ENCODE data around the gene THBS3. TPM values are rescaled to one million over a fixed set of nuclear protein-coding genes. Genes with fewer than 3 reads are reported as not detected.

The THBS3 gene
- total and polyA plus RNA-seq, 9 of the 15 experiments (the other 6 are each of a cell fraction or from before 2014, with no cell fraction given), result 0.59 to 8.3 (median 3.2) TPM

DNA sequence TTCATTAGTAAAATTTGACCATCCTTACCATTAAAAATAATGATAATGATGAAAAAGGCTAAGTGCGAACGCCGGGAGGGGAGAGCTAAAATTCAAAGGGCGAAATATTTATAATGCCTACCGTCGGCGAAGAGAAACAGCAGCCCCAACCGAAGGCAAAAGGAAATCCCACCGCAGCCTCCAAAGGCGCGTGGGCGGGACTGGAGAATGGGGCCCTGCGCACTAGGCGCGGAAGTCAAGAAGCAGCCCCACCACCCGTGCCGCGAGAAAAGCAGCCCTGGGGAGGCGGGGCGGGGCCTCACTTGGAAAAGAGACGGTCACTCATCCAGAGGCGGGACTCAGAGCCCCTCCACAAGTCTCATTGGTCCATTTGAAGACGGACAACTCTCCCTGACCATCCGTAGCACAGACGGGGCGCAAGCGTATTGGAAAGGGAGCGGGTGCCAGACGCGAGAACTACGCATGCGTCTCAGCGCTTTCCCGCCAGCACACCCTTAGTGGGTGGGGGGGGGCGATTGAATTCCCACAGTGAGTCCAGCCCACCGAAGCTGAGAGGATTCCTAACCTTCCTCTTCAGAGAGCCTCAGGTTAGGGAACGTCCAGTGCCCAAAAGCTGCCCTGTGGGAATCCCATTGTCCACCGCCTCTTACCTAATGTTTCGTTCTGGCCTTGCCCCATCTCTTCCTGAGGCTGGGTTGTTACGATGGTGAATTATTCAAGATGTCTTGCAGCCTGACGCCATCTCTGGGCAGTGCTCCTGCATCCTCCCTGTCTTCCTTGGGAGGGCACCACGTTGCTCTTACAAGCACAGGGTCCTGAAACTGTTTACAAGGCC lies 19.8 kb upstream of the THBS3 start (continued):
- TF ChIP-seq, protein P1, sequence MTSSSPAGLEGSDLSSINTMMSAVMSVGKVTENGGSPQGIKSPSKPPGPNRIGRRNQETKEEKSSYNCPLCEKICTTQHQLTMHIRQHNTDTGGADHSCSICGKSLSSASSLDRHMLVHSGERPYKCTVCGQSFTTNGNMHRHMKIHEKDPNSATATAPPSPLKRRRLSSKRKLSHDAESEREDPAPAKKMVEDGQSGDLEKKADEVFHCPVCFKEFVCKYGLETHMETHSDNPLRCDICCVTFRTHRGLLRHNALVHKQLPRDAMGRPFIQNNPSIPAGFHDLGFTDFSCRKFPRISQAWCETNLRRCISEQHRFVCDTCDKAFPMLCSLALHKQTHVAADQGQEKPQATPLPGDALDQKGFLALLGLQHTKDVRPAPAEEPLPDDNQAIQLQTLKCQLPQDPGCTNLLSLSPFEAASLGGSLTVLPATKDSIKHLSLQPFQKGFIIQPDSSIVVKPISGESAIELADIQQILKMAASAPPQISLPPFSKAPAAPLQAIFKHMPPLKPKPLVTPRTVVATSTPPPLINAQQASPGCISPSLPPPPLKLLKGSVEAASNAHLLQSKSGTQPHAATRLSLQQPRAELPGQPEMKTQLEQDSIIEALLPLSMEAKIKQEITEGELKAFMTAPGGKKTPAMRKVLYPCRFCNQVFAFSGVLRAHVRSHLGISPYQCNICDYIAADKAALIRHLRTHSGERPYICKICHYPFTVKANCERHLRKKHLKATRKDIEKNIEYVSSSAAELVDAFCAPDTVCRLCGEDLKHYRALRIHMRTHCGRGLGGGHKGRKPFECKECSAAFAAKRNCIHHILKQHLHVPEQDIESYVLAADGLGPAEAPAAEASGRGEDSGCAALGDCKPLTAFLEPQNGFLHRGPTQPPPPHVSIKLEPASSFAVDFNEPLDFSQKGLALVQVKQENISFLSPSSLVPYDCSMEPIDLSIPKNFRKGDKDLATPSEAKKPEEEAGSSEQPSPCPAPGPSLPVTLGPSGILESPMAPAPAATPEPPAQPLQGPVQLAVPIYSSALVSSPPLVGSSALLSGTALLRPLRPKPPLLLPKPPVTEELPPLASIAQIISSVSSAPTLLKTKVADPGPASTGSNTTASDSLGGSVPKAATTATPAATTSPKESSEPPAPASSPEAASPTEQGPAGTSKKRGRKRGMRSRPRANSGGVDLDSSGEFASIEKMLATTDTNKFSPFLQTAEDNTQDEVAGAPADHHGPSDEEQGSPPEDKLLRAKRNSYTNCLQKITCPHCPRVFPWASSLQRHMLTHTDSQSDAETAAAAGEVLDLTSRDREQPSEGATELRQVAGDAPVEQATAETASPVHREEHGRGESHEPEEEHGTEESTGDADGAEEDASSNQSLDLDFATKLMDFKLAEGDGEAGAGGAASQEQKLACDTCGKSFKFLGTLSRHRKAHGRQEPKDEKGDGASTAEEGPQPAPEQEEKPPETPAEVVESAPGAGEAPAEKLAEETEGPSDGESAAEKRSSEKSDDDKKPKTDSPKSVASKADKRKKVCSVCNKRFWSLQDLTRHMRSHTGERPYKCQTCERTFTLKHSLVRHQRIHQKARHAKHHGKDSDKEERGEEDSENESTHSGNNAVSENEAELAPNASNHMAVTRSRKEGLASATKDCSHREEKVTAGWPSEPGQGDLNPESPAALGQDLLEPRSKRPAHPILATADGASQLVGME (CRISPR knock-in tag; IDR thresholded peaks at IDR 0.05), result 0 out of 2 replicates have a peak, but pooled peaks have one; percentile 15
- peak; percentile 93 for TF ChIP-seq MBD2 (IDR thresholded peaks at IDR 0.05; ENCODE audit: borderline replicate concordance, low read depth)
- peak; percentile 83 for TF ChIP-seq CHD2 (IDR thresholded peaks at IDR 0.05; ENCODE audit: low read depth, low read length)
- TF ChIP-seq E2F3 (CRISPR knock-in tag; IDR thresholded peaks at IDR 0.05), result peak; percentile 97
- no peak for TF ChIP-seq TCFL5 (CRISPR knock-in tag; conservative IDR thresholded peaks at IDR 0.05)
- 0 out of 2 replicates have a peak, but pooled peaks have one; percentile 4 for TF ChIP-seq TEAD4 (IDR thresholded peaks at IDR 0.05; ENCODE audit: low read length)
- TF ChIP-seq TEAD4 (CRISPR knock-in tag; IDR thresholded peaks at IDR 0.05; ENCODE audit: borderline replicate concordance), result no peak
- peak; percentile 86 for TF ChIP-seq NFYB (IDR thresholded peaks at IDR 0.05; ENCODE audit: extremely low read depth, insufficient read length)
- TF ChIP-seq, protein P2, sequence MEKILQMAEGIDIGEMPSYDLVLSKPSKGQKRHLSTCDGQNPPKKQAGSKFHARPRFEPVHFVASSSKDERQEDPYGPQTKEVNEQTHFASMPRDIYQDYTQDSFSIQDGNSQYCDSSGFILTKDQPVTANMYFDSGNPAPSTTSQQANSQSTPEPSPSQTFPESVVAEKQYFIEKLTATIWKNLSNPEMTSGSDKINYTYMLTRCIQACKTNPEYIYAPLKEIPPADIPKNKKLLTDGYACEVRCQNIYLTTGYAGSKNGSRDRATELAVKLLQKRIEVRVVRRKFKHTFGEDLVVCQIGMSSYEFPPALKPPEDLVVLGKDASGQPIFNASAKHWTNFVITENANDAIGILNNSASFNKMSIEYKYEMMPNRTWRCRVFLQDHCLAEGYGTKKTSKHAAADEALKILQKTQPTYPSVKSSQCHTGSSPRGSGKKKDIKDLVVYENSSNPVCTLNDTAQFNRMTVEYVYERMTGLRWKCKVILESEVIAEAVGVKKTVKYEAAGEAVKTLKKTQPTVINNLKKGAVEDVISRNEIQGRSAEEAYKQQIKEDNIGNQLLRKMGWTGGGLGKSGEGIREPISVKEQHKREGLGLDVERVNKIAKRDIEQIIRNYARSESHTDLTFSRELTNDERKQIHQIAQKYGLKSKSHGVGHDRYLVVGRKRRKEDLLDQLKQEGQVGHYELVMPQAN (IDR thresholded peaks at IDR 0.05; ENCODE audit: borderline replicate concordance), result 0 out of 2 replicates have a peak, but pooled peaks have one; percentile 0
- TF ChIP-seq ZNF184 (CRISPR knock-in tag; IDR thresholded peaks at IDR 0.05), result no peak
- TF ChIP-seq, protein P3, sequence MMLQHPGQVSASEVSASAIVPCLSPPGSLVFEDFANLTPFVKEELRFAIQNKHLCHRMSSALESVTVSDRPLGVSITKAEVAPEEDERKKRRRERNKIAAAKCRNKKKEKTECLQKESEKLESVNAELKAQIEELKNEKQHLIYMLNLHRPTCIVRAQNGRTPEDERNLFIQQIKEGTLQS (IDR thresholded peaks at IDR 0.05), result no peak
- TF ChIP-seq, protein P3 (CRISPR knock-in tag; conservative IDR thresholded peaks at IDR 0.05), result no peak; the same call in 1 of the 2 replicates
- peak; percentile 6 to 16; a peak in 1 of 4 replicates for TF ChIP-seq FOXK2 (conservative IDR thresholded peaks at IDR 0.05 in 1 of 2, IDR thresholded peaks at IDR 0.05 in 1 of 2; ENCODE audit: low read depth in 2 of 2)
- TF ChIP-seq POLR2A (conservative IDR thresholded peaks at IDR 0.05), result peak; percentile 91
- TF ChIP-seq, protein P4, sequence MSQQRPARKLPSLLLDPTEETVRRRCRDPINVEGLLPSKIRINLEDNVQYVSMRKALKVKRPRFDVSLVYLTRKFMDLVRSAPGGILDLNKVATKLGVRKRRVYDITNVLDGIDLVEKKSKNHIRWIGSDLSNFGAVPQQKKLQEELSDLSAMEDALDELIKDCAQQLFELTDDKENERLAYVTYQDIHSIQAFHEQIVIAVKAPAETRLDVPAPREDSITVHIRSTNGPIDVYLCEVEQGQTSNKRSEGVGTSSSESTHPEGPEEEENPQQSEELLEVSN (IDR thresholded peaks at IDR 0.05; ENCODE audit: borderline replicate concordance in 1 of 2, extremely low read depth in 1 of 2, insufficient read depth in 1 of 2, insufficient read length in 1 of 2, low read depth in 1 of 2, low read length in 1 of 2, poor library complexity in 1 of 2, severe bottlenecking in 1 of 2), result peak; percentile 93
- TF ChIP-seq NCOA2 (IDR thresholded peaks at IDR 0.05; ENCODE audit: partially characterized antibody in 2 of 2), result no peak
- TF ChIP-seq ATF1 (CRISPR knock-in tag; IDR thresholded peaks at IDR 0.05), result no peak
- TF ChIP-seq ATF1 (tag; IDR thresholded peaks at IDR 0.05), result peak; percentile 30; the same call in 1 of the 2 replicates
